GM19452 (cell line): ENCODE data around the gene HYKK.
"Not testable (repeated sequence)": the region's sequence is repeated elsewhere in the genome, so short reads cannot be mapped to it uniquely, and the experiment has no call there.

Source experiments
- ATAC-seq: cut with Tn5 transposase; IDR thresholded peaks from one replicate; pipeline ENCODE4 v1.9.1; 2021; ENCODE audit not compliant: unreplicated experiment

The HYKK gene

GRCh38 chr15:78540141-78540870 lies 32.9 kb downstream of the HYKK start, which contains the start of gene PSMA4:
Gene PSMA4 (plus strand): TSS chr15:78540444. CDS start chr15:78541928, 1,484 bp downstream.
- ATAC-seq = peak; percentile 77

DNA sequence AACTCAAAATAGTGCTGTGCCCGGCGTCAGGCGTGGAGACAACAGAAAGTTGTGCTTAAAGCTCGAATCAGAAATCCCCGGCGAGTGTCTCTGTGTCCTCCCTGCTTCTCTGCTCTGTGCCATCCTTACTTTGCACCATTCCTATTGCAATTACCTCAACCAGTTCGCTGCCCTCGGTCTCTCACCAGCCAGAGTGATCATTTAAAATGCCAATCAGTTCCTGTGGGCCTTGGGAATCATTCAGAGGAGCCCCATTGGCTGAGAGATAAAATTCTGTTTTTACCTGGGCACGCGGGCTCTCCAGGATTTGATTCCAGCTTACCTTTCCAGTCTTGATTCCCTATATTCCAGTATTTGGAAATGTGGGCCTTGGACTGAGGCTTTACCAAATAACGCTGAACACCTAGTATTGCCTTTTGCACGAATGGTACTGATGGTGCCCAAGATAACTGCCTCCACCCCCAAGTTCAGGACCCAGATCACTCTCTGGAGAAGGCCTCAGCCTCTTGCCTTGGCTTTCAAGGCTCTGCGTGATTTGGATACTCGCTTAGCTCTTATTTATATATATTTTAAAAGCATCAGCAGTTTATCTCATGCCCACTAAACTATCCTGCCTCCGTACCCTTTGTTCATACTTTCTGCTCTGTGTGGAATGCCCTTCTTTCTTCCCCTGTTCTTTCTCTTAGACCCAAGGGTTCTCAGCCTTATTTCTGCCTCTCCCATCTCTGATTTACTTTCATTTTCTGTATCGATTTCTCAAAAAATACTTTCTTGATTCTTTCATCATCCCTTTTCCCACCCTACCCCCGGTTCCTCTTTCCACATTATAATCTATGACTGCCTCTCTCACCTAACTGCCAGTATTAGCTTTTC lies 33.7 kb downstream of the HYKK start:
- no peak for ATAC-seq

- no peak for ATAC-seq
Measured at GRCh38 chr15:78541744-78542034, 34.3 kb downstream of the HYKK start.

- ATAC-seq = no peak
Measured at GRCh38 chr15:78542647-78543046, 35.3 kb downstream of the HYKK start.

- no peak for ATAC-seq
Measured at GRCh38 chr15:78550194-78550593, 42.8 kb downstream of the HYKK start.

- ATAC-seq = no peak
Measured at GRCh38 chr15:78550815-78551214, 43.4 kb downstream of the HYKK start.

DNA sequence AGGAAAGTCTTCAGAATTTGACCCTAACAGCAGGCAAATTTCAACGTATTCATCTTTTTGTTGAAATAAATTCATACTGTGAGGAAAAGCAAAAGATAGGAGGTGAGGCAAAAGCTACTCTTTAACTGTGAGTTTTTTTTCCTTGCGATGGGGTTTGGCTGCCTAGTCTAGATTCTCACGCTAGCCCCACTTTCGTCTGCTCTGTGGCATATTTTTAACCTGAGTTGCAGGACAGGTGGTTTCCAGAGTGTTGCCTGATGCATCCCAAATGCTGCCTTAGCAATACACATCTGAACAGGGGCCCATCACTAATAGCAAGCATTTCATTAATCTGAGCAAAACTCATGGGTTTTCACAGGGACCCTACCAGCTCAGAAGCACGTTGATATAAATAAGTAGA lies 44.5 kb downstream of the HYKK start:
- ATAC-seq = no peak

- no peak for ATAC-seq
Measured at GRCh38 chr15:78552597-78552996, 45.2 kb downstream of the HYKK start.

- not testable (repeated sequence) for ATAC-seq
Measured at GRCh38 chr15:78560201-78560600, 52.8 kb downstream of the HYKK start.

- no peak for ATAC-seq
Measured at GRCh38 chr15:78561490-78561889, 54.1 kb downstream of the HYKK start.

GRCh38 chr15:78563092-78563491 lies 55.7 kb downstream of the HYKK start:
- no peak for ATAC-seq

DNA sequence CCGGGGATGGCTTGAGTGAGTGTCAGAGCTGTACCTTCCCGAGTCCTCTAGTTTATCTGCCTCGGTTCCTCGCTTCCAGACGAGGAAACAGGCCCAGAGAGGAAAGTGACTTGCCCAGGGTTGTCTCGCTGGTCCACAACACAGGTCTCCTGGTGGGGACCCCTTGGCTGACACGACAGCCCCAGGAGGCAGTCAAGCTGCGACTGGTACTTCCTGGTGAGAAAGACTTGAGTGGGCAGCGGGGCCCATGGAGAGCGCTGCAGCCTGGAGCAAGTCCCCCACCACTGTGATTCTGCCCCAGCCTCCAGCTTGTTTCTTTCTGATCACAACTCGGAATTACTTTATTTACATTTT lies 57.3 kb downstream of the HYKK start:
- ATAC-seq = peak; percentile 27

DNA sequence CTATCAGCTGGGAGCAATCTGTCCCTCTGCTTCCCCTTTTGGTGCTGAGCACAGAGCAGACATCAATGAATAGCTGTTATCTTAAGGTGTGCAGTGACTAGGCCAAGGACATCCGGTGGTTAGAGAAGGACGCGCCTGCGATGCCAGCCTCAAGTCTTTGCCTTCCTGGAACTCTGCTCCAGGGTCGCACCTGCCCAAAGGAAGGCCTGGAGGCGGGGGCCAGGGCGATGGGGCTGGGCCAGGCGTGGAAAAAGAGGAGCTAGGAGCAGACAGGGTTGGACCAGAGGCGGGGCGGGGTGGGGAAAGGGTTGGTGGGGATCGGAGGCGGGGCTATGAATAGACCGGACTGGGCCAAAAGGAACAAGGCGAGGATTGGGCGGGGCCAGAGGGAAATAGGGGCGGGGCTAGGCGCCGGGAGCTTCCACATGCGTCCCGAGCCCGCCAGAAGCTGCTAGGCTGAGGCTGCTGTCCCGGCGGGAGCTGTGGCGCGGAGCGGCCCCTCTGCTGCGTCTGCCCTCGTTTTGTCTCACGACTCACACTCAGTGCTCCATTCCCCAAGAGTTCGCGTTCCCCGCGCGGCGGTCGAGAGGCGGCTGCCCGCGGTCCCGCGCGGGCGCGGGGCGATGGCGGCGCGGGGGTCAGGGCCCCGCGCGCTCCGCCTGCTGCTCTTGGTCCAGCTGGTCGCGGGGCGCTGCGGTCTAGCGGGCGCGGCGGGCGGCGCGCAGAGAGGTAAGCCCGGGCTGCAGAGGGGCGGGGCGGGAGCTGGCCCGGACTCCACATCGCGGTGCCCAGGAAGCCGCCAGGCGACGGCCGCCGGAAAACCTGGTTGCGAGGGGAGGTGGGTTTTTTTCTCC lies 57.9 kb downstream of the HYKK start, which contains the start of gene CHRNA5:
TSS of gene CHRNA5 (plus strand) at position 424 of the 854 bp plus-strand sequence. CDS start at position 624, 200 bp downstream.
- ATAC-seq = peak; percentile 70

DNA sequence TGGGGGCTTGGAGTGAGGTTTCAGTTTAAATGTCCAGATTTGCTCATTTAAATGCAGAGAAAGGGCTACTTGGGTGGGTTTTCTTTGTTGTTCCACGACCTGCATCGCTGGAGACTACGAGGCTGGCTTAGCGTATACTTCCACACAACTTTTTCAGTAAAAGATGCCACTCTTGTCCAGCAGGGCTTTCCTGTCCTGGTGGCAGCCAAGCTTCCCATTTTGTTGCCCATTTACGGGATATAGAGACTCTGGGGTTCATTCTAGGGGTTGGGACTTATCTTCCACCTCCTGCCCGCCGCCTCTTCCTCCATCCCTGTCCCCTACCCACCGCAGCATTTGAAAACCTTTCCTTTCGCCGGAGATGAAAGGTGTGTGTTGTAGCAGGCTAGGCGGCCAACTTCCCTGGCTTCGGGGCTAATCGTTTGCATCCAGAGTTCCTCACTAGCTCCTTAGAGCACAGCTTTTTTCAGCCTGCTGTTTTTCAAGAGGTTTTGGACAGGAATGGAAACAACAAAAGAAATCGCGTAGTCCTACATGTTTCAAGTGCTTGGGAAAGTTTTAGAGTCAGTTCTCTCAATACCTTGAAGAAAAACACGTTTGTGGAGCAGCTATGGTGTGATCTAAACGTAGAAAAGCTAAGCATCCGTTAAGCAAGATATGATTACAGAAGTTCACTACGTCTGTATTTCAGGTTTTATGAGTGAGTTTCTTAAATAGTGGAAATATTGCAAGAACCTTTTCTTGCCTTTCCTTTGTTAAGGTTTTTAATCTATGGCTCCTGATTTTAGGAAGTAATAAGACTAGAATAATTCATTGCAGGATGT lies 58.8 kb downstream of the HYKK start:
- peak; percentile 18 for ATAC-seq

DNA sequence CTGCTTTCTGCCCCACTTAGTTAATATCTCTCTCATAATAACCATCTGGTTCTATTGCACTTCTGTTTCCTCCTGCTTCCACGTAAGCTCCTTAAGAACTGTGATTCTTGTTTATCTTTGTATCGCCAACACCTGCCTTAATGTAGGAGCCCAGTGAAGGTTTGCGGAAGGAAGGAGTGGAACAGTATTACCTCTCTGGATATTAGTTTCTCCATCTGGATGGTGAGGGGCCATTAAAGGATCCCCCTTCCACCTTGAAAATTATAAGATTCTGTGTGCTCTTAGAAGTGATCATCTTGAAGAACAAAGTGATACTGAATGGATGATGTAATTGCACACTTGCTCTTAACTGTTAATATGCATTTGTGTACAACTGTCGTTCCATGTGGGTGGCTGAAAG lies 60.2 kb downstream of the HYKK start:
- ATAC-seq = no peak

- ATAC-seq = no peak
Measured at GRCh38 chr15:78570710-78571109, 63.3 kb downstream of the HYKK start.

- ATAC-seq = no peak
Measured at GRCh38 chr15:78571382-78571781, 64.0 kb downstream of the HYKK start.

DNA sequence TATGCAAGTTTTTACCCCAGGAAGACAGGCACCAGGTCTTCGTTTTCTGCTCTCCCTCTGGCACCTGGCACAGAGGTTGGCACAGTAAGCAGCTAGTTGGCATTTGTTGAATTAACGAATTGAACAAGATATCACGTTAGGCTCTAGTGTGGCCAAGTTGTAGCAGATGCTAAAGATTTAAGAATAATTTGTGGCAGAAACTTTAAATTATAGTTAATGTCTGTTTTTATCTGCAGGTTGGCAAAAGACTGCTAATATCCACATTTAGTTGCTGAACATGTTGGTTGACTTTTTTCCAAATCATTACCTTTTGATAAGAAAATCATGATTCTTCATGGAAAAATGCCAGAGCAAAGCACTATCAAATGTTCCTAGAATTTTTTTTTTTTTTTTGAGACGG lies 66.0 kb downstream of the HYKK start:
- ATAC-seq = no peak

GRCh38 chr15:78574944-78575343 lies 67.6 kb downstream of the HYKK start:
- no peak for ATAC-seq
